Limb (tissue), 2 donors: ENCODE data around the gene CAVIN4.

Experiments used
- DNase-seq, 2 donors: peaks; one replicate each; pipeline ENCODE4 v3.0.0-alpha.2; 2016; ENCODE audit errors: extremely low spot score in 2 of 2

CAVIN4 gene

GRCh38 chr9:100577776-100578448 lies at the start of gene CAVIN4:
Gene CAVIN4, plus strand, starts transcription at chr9:100578079. Its CDS starts 65 bp downstream, at chr9:100578144.
- peak in 1 of 2 donors; percentile 15 for DNase-seq

GRCh38 chr9:100534401-100534800 lies 43.5 kb upstream of the CAVIN4 start:
- DNase-seq, result peak in 1 of 2 donors; percentile 13

- DNase-seq, result no peak
Observed at GRCh38 chr9:100540327-100540726, 37.6 kb upstream of the CAVIN4 start.

- DNase-seq, result no peak
Observed at GRCh38 chr9:100549048-100549447, 28.8 kb upstream of the CAVIN4 start.

- DNase-seq, result no peak
Observed at GRCh38 chr9:100554935-100555401, 22.9 kb upstream of the CAVIN4 start.

GRCh38 chr9:100555471-100555870 lies 22.4 kb upstream of the CAVIN4 start:
- no peak for DNase-seq

- DNase-seq, result no peak
Observed at GRCh38 chr9:100557053-100557452, 20.8 kb upstream of the CAVIN4 start.

GRCh38 chr9:100561256-100561655 lies 16.6 kb upstream of the CAVIN4 start:
- no peak for DNase-seq

- DNase-seq, result no peak
Observed at GRCh38 chr9:100567856-100568255, 10.0 kb upstream of the CAVIN4 start.

- DNase-seq, result no peak
Observed at GRCh38 chr9:100573655-100574260, 4.1 kb upstream of the CAVIN4 start.

- DNase-seq, result no peak
Observed at GRCh38 chr9:100575006-100575405, 2.9 kb upstream of the CAVIN4 start.

- DNase-seq, result no peak
Observed at GRCh38 chr9:100575765-100576386, 2.0 kb upstream of the CAVIN4 start.

GRCh38 chr9:100578610-100579009 lies 731 bp downstream of the CAVIN4 start:
- no peak for DNase-seq

- DNase-seq, result no peak
Observed at GRCh38 chr9:100579665-100580064, 1.8 kb downstream of the CAVIN4 start.

- no peak for DNase-seq
Observed at GRCh38 chr9:100580257-100580656, 2.4 kb downstream of the CAVIN4 start.

- DNase-seq, result no peak
Observed at GRCh38 chr9:100581081-100581480, 3.2 kb downstream of the CAVIN4 start.

GRCh38 chr9:100581661-100582060 lies 3.8 kb downstream of the CAVIN4 start:
- no peak for DNase-seq

GRCh38 chr9:100583014-100583802 lies 5.3 kb downstream of the CAVIN4 start:
- DNase-seq, result no peak

- no peak for DNase-seq
Observed at GRCh38 chr9:100584951-100585350, 7.1 kb downstream of the CAVIN4 start.

- DNase-seq, result no peak
Observed at GRCh38 chr9:100586093-100586492, 8.2 kb downstream of the CAVIN4 start.

GRCh38 chr9:100587375-100587774 lies 9.5 kb downstream of the CAVIN4 start:
- no peak for DNase-seq

- no peak for DNase-seq
Observed at GRCh38 chr9:100589582-100589981, 11.7 kb downstream of the CAVIN4 start.
